ENCODE results near the gene PDLIM1.

The PDLIM1 gene

GRCh38 chr10:95330966-95331453 lies 40.2 kb upstream of the PDLIM1 start:
- H3K4me2 ChIP-seq (ENCODE audit: low read depth, low read length): no peak overlapping the region
- no peaks in the 10 kb centered on the region for H3K79me2 ChIP-seq (ENCODE audit: low read length)
- DNase-seq: no peak
- no peaks in the 10 kb centered on the region for H3K9me2 ChIP-seq (replicated peaks; ENCODE audit: insufficient read depth, low read length)
- no peaks in the 10 kb centered on the region for H3F3A ChIP-seq (ENCODE audit: insufficient read depth, low read length)
- H3K4me3 ChIP-seq (ENCODE audit: low read length): no peak overlapping the region
- no peaks in the 10 kb centered on the region for H3K9me3 ChIP-seq (replicated peaks; ENCODE audit: insufficient read depth, low read length)
- no peaks in the 10 kb centered on the region for H4K20me1 ChIP-seq (ENCODE audit: insufficient read depth, low read length)
- no peak overlapping the region for H3K9ac ChIP-seq (ENCODE audit: low read length)
- no peak overlapping the region for H3K27ac ChIP-seq (ENCODE audit: low read length)
- no peaks in the 10 kb centered on the region for H3K36me3 ChIP-seq (replicated peaks; ENCODE audit: insufficient read depth, low read length)
- TF ChIP-seq EZH2 (optimal IDR thresholded peaks at IDR 0.05; ENCODE audit: low read depth, low read length): no peak
- TF ChIP-seq EZH2phosphoT487 (IDR thresholded peaks at IDR 0.05; ENCODE audit: low read length): no peak
- TF ChIP-seq, protein P1, sequence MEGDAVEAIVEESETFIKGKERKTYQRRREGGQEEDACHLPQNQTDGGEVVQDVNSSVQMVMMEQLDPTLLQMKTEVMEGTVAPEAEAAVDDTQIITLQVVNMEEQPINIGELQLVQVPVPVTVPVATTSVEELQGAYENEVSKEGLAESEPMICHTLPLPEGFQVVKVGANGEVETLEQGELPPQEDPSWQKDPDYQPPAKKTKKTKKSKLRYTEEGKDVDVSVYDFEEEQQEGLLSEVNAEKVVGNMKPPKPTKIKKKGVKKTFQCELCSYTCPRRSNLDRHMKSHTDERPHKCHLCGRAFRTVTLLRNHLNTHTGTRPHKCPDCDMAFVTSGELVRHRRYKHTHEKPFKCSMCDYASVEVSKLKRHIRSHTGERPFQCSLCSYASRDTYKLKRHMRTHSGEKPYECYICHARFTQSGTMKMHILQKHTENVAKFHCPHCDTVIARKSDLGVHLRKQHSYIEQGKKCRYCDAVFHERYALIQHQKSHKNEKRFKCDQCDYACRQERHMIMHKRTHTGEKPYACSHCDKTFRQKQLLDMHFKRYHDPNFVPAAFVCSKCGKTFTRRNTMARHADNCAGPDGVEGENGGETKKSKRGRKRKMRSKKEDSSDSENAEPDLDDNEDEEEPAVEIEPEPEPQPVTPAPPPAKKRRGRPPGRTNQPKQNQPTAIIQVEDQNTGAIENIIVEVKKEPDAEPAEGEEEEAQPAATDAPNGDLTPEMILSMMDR (IDR thresholded peaks at IDR 0.05; ENCODE audit: low read length): no peak
- H3K4me1 ChIP-seq (ENCODE audit: low read length): no peaks in the 10 kb centered on the region
- no peak overlapping the region for H2AFZ ChIP-seq (ENCODE audit: low read length)
- H3K27me3 ChIP-seq (replicated peaks; ENCODE audit: insufficient read depth, low read length): no peaks in the 10 kb centered on the region

DNA sequence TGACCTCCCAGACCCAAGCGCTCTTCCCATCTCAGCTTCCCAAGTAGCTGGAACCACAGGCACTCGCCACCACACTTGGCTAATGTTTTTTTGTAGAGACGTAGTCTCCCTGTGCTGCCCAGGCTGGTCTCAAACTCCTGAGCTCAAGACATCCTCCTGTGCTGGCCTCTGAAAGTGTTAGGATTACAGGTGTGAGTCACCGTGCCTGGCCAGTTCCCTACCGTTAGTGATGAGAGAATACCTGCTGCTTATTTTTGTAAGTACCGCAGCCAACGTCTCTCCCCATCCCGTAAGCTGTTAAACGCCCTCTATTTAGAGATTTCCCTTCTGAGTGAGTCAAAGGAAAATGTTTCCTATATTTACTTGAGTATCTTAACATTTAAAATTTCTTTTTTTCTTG lies 38.5 kb upstream of the PDLIM1 start:
- H4K20me1 ChIP-seq (ENCODE audit: insufficient read depth, low read length): no peaks in the 10 kb centered on the region

GRCh38 chr10:95328013-95328412 lies 37.2 kb upstream of the PDLIM1 start:
- Histone ChIP-seq H3K4me2 (ENCODE audit: low read depth, low read length) (no peak overlapping the region), H3K9me3 (replicated peaks; ENCODE audit: insufficient read depth, low read length) (no peaks in the 10 kb centered on the region), H3K4me1 (ENCODE audit: low read length) (no peaks in the 10 kb centered on the region), H3F3A (ENCODE audit: insufficient read depth, low read length) (no peaks in the 10 kb centered on the region), H3K9ac (ENCODE audit: low read length) (no peak overlapping the region), H3K9me2 (replicated peaks; ENCODE audit: insufficient read depth, low read length) (no peaks in the 10 kb centered on the region), H3K27ac (ENCODE audit: low read length) (no peak overlapping the region), H2AFZ (ENCODE audit: low read length) (no peak overlapping the region), H3K36me3 (replicated peaks; ENCODE audit: insufficient read depth, low read length) (no peaks in the 10 kb centered on the region), H3K79me2 (ENCODE audit: low read length) (no peaks in the 10 kb centered on the region), H3K4me3 (ENCODE audit: low read length) (no peak overlapping the region), H3K27me3 (replicated peaks; ENCODE audit: insufficient read depth, low read length) (no peaks in the 10 kb centered on the region), H4K20me1 (ENCODE audit: insufficient read depth, low read length) (no peaks in the 10 kb centered on the region)
- DNase-seq: no peak
- TF ChIP-seq EZH2phosphoT487 (IDR thresholded peaks at IDR 0.05; ENCODE audit: low read length): no peak
- TF ChIP-seq, protein P1 (IDR thresholded peaks at IDR 0.05; ENCODE audit: low read length): no peak
- no peak for TF ChIP-seq EZH2 (optimal IDR thresholded peaks at IDR 0.05; ENCODE audit: low read depth, low read length)

More for the DNA sequence above, 38.5 kb upstream of the PDLIM1 start:
- no peaks in the 10 kb centered on the region for H3F3A ChIP-seq (ENCODE audit: insufficient read depth, low read length)
- no peak overlapping the region for H3K9ac ChIP-seq (ENCODE audit: low read length)
- DNase-seq: no peak
- H3K36me3 ChIP-seq (replicated peaks; ENCODE audit: insufficient read depth, low read length): no peaks in the 10 kb centered on the region
- no peaks in the 10 kb centered on the region for H3K9me3 ChIP-seq (replicated peaks; ENCODE audit: insufficient read depth, low read length)
- no peak overlapping the region for H3K27ac ChIP-seq (ENCODE audit: low read length)
- H3K79me2 ChIP-seq (ENCODE audit: low read length): no peaks in the 10 kb centered on the region
- H3K4me3 ChIP-seq (ENCODE audit: low read length): no peak overlapping the region
- no peaks in the 10 kb centered on the region for H3K9me2 ChIP-seq (replicated peaks; ENCODE audit: insufficient read depth, low read length)
- H3K4me2 ChIP-seq (ENCODE audit: low read depth, low read length): no peak overlapping the region
- TF ChIP-seq, protein P1 (IDR thresholded peaks at IDR 0.05; ENCODE audit: low read length): no peak
- TF ChIP-seq EZH2phosphoT487 (IDR thresholded peaks at IDR 0.05; ENCODE audit: low read length) (no peak), EZH2 (optimal IDR thresholded peaks at IDR 0.05; ENCODE audit: low read depth, low read length) (no peak)
- no peak overlapping the region for H2AFZ ChIP-seq (ENCODE audit: low read length)
- no peaks in the 10 kb centered on the region for H3K27me3 ChIP-seq (replicated peaks; ENCODE audit: insufficient read depth, low read length)
- no peaks in the 10 kb centered on the region for H3K4me1 ChIP-seq (ENCODE audit: low read length)
